Measurements from ENCODE around the gene CDC42BPA.

DNA sequence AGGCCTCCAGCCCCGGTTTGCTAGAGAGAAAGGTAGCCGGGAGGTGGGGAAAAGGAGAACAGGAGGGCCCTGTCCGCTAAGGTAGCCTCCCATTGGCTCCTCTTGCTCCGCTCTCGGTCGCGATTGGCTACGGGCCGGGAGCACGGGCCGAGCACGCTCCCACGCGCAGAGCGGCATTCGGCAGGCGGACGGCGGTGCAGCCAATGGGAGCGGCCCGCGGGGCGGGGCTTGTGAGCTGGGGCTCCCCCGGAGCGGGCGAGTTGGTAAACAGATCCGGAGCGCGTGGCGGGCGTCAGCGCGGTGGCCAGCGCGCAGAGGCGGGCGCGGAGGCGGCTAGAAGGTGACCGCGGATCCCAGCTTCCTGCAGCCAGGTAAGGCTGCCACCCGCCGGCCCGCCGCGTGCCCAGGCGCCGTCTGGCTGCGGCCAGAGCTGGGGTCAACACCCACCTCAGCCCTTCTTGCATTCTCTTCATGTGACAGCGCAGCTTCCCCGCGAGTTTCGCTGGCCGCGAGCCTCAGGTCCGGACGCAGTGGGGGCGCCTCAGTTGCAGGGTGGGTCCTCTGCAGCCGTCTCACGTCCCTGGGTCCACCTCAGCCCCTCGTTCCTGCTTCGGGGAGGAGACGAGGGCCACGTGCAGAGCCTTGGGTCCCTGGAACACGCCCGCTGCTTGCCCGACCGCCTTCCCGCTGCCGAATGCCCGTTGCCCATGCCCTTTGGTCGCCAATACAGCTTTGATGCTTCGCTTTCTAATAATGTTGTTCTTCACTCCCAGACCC, 378.1 kb downstream of the CDC42BPA start, which contains the start of gene COQ8A:
- TF ChIP-seq, protein P1, sequence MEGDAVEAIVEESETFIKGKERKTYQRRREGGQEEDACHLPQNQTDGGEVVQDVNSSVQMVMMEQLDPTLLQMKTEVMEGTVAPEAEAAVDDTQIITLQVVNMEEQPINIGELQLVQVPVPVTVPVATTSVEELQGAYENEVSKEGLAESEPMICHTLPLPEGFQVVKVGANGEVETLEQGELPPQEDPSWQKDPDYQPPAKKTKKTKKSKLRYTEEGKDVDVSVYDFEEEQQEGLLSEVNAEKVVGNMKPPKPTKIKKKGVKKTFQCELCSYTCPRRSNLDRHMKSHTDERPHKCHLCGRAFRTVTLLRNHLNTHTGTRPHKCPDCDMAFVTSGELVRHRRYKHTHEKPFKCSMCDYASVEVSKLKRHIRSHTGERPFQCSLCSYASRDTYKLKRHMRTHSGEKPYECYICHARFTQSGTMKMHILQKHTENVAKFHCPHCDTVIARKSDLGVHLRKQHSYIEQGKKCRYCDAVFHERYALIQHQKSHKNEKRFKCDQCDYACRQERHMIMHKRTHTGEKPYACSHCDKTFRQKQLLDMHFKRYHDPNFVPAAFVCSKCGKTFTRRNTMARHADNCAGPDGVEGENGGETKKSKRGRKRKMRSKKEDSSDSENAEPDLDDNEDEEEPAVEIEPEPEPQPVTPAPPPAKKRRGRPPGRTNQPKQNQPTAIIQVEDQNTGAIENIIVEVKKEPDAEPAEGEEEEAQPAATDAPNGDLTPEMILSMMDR (IDR thresholded peaks at IDR 0.05) = no peak
- no peak for TF ChIP-seq POLR2A (IDR thresholded peaks at IDR 0.05)
